Hypothalamus (tissue), 51 donors: Measurements from ENCODE around the gene FAM181A.

Experiments
- DNase-seq, 51 donors: peaks; one replicate each; lab custom pipeline; 2025; lab: John Stamatoyannopoulos, UW

The FAM181A gene

GRCh38 chr14:93946541-93947090 is 19.5 kb downstream of the FAM181A start:
- no peak for DNase-seq

- DNase-seq: no peak
These were observed 20.1 kb downstream of the FAM181A start for GRCh38 chr14:93947282-93947681.

DNA sequence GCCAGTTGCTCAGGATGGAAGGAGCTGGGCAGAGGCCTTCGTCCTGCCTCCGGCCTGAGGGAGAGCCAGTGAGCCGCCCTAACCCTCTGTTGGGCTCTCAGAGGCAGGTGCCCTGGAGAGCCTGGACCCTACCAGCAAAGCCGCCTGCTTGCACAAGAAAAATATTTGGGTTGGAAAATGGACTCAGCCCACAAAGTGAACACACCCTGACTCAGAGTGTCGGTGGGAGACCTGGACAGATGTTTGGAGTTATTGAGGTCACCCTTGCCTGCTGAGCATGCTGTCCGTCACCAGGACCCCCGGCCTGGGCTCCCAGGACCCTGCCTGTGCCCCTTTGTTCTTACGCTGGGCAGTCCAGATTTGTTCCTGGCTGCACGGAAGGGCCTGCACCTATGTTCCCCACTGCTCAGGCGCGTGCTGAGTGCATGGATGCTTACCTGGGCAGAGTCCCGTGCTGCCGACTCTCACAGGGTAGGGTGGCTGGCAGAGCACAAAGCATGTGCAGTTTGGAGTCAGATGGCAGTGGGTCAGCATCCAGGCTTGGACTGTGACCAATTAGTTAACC is 22.4 kb downstream of the FAM181A start:
- no peak for DNase-seq

DNA sequence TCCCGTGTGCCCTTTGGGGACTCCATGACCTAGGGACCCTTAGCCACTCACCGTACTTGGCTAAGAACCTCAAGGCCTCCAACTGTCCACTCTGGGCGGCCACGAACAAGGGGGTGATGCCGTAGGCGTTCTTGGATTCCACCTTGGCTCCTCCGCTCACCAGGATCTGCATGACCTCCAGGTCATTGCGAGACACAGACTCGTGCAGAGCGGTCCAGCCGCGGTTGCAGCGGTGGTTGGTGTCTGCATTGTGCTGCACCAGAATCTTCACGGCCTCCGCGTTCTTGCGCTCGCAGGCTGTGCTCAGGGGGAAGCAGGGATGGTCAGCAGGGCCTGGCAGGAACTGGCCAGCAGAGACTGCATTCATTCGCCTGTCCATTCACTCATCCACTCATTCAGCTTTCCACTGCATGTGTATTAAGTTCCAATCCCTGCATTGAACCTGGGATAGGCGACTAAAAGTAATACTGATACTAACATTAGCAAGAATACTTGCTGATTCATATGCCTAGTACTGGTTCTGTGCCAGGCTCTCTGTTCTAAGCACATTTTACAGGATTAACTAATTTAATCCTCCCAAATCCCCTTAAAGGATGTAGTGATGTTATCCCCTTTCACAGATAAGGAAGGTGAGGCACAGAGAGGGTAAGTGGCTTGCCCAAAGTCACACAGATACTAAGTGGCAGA is 23.9 kb downstream of the FAM181A start:
- no peak for DNase-seq

GRCh38 chr14:93951635-93952540 is 24.7 kb downstream of the FAM181A start:
- DNase-seq: no peak

GRCh38 chr14:93952829-93953228 is 25.7 kb downstream of the FAM181A start:
- DNase-seq: no peak

DNA sequence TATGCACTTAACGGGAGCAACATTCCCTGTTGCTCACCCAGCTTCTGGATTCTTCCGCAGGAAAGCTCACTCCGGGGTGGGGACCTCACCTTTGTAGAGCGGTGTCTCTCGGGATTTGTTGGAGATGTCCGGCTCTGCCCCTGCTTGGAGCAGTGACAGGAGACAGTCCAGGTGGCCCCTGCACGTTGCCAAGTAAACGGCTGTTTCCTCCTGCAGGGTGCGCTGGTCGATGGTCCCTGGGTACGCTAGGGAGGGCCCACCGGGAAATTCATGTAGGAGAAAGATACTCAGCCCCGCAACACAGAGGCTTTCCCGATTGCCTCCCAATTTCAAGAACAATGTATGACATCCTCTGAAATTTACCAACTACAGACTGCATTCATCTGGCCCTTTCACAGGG is 26.1 kb downstream of the FAM181A start:
- no peak for DNase-seq

- DNase-seq: no peak
These were observed 26.8 kb downstream of the FAM181A start for GRCh38 chr14:93953739-93954515.

GRCh38 chr14:93954516-93954830 is 27.3 kb downstream of the FAM181A start:
- DNase-seq: no peak

DNA sequence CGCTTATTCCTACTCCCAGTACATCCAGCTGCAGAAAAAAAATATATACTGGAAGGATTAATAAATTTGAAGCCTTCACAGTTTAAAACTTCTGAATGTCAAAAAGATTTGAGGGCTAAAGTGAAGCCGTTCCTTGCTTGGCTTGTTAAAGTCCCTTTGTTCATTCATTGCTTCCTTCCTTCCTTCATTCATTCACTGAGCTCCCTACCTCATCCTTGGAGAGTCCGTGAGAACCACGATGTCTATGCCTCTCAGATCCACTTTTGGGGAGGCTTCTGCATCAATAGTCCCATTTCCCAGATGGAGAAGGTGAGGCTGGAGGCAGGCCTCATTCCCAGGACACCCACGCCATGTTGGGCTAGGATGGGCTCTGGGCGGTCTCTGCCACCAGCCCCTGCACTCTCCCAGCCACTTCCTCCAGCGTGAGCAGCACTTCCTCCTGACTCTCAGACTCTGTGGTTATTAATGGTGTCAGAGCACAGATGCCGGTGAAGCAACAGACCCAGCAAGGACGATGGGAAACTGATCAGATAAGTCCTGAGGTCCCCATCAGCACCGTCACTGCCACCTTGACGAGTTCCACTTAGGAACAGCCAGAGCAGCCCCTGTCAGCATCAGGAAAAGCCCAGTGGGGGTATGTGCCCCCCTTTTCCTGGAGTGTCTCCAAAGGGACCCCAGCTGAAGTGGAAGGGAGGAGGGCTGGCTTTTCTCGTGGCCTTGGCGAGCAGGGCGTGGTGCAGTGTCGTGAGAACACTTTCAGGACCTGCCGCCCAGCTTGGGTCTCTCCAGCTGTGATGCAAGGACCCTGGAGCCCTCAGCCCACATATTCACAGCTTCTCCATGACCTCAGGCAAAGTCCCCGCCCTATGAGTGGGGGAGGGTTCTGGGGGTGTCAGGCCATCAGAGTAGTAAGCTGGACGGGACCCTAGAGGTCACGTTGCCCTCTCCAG is 28.0 kb downstream of the FAM181A start:
- DNase-seq: peak in 3 of 51 donors; percentile 8 to 22 (median 17)

DNA sequence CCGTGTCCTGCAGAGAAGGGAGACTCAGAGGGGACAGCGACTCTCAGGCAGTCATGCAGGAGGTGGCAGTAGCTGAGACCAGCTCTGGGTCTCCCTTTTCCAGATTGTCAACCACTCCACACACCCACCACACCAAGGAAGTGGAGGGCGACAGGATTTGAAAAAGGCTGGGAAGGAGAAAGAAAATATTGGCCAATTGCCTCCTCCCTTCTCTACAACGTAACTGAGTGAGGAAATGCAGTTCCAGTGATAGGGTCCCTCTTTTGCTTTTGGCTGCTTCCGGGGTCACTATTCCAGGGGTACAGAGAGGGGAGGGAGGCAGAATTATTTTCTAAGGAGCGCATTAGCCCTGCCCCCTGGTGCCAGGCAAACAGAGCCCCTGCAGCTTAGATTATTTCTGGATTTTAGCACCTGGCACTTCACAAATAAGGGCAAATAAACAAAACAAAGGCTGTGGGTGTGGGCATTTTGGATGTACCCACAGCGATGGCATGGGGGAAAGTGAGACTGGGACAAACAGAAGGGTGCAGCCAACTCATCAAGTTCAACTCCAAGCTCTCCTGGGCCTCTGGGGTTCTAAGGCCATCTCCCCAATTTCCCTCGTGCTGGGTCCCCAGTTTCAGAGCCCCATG is 28.8 kb downstream of the FAM181A start:
- no peak for DNase-seq

DNA sequence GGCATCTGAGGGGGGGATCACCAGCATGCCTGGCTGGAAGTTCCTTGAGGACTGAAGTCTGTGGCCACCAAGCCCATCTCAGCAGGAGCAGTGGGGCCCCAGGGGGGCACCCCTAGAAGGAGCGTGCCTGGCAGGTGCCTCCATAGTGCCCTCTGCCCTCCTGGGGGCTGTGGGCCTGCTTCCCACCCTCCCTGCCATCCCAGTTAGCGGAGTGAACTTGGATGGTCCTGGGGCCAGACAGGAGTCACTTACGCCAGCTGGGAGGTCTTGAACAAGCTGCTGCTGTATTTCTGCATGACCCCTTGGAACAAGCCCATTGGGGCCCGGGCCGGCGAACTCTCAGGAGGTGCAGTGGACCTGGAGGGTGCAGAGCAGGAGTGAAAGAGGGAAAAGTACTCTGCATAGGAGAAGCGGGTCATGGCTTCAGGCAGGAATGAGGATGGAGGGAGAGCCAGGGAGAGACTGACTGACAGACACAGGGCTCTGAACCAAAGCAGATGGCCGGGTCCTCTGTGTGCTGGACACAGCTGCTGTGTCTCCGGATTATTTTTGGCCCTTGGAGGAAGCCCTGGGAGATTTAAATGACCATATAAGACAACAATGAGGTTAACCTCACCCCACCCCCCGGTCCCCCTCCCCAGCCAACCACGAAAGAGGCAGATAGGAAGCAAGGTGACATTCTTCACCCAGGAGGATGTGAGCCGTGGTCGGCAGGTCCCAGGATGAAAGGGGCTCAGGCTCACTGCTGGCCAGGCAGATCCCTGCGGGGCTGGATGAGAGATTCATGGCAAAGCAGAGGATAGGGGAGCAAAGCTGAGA is 29.6 kb downstream of the FAM181A start:
- no peak for DNase-seq

DNA sequence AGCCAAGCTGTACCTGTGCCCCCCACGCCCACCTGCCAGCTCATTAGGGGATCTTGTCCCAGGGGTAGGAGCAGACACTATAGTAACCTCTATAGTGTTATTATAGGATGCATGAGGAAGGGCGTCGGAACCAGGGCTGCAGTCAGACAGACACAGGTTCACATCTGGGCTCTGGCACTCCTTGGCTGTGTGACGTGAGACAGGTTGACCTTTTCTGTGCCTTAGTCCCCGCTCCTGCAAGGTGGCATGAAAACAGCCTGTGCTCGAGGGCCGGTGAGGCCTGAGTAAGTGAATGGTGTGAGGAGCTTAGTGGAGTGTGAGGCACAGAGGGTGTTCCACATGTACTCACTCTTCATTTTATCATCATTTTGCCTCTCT is 30.2 kb downstream of the FAM181A start:
- DNase-seq: no peak

- no peak for DNase-seq
These were observed 30.8 kb downstream of the FAM181A start for GRCh38 chr14:93957751-93958566.

DNA sequence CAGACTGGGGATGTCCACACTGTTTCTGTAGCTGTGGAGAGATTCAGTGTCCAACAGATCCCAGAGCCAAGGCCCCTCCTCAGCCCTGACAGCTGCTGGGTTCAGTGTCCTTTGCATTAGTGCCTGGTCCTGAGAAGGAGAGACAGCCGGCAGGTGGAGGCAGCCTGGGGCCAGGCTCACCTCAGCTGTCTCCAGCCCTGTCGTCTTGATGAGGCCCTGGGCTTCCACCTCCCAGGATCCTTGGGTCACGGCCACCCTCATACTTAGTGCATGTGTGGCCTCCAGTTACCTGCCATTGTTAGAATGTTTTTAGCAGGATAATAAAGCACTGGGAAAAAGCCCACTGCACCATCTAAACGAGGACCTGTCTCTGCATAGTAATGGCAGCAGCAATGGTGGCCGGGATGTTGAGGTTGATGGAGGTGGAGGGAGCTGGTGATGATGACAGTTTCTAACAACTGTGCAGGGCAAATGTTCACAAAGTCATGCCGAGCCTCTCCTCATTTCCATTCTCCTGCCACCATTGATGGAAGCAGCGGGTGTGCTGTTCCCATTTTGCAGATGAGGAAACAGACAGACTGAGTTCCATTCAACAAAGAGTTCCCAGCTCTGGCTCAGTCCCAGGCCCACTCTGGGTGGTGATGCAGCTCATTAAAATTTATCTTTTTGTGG is 31.6 kb downstream of the FAM181A start:
- DNase-seq: no peak

DNA sequence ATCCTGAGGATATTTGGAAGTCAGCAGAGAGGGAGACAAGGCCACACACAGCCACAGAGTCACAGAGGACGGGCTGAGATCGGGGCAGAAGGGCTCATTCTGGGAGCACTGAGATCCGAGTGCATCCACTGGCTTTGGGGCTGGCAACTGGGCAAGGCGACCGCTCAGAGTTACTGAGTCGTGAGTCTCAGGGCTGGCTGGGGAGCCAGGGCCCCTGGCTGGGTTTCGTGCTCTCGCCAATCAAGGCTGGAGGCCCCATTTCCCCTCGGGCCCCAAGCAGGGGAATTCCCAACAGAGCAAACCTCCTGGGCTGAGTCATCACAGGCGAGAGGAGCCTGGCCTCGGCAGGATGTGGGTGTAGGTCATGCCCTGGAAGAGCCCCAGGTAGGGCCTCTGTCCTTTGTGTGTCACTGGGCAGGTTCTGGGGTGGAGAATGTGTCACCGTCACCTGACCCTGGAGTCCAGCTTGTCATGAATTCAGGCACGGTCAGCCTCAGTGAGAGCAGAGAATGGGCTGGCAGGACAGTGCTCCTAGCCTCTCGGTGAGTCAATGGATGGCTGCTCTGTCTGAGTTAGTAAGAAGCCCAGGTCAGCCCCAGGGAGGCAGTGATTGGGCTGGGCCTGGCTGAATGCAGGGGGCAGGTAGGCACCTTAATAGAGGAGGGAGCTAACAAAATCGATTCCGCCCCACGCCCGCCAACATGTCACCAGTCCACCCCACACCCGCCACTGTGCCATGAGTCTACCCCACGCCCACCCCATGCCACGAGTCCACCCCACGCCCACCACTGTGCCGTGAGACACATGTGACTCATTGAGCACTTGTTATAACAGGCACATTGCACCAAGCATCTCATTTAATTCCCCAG is 32.3 kb downstream of the FAM181A start:
- DNase-seq: peak in 2 of 51 donors; percentile 38 to 39
